GM11168 (cell line): Measurements from ENCODE around the gene ZNF697.

Source experiments
- in situ Hi-C: fragments of 300-500 bp; cut with MboI; formaldehyde crosslinking; loops from one replicate; pipeline ENCODE4 v1.12.0; 2022; ENCODE audit warnings: low sequenced_read_pairs; ENCODE audit not compliant: unreplicated experiment

Gene ZNF697

GRCh38 chr1:119667173-119667572, 19.1 kb upstream of the ZNF697 start:
- in situ Hi-C loops, result no loop called here

- in situ Hi-C loops, result loop anchor here (5.0 kb wide), 1 partner anchor 47 kb away; no protein-coding TSS in a partner anchor
Measured at GRCh38 chr1:119664067-119664466, 16.0 kb upstream of the ZNF697 start.

- in situ Hi-C loops, result loop anchor here (5.0 kb wide), 1 partner anchor 45 kb away; no protein-coding TSS in a partner anchor
Measured at GRCh38 chr1:119662034-119662437, 14.0 kb upstream of the ZNF697 start.

- in situ Hi-C loops, result loop anchor here (5.0 kb wide), 1 partner anchor 43 kb away; no protein-coding TSS in a partner anchor
Measured at GRCh38 chr1:119660253-119661083, 12.4 kb upstream of the ZNF697 start.

GRCh38 chr1:119659628-119660027, 11.6 kb upstream of the ZNF697 start:
- in situ Hi-C loops, result loop anchor here (5.0 kb wide), 1 partner anchor 42 kb away; no protein-coding TSS in a partner anchor

- in situ Hi-C loops, result no loop called here
Measured at GRCh38 chr1:119656410-119656955, 8.4 kb upstream of the ZNF697 start.

- in situ Hi-C loops, result no loop called here
Measured at GRCh38 chr1:119655154-119655553, 7.1 kb upstream of the ZNF697 start.

GRCh38 chr1:119653839-119654170, 5.7 kb upstream of the ZNF697 start:
- in situ Hi-C loops, result no loop called here

- in situ Hi-C loops, result no loop called here
Measured at GRCh38 chr1:119653135-119653838, 5.2 kb upstream of the ZNF697 start.

GRCh38 chr1:119652587-119652986, 4.5 kb upstream of the ZNF697 start:
- in situ Hi-C loops, result no loop called here

- in situ Hi-C loops, result no loop called here
Measured at GRCh38 chr1:119651641-119652040, 3.6 kb upstream of the ZNF697 start.

GRCh38 chr1:119651133-119651532, 3.1 kb upstream of the ZNF697 start:
- in situ Hi-C loops, result no loop called here

GRCh38 chr1:119648620-119649004, 546 bp upstream of the ZNF697 start:
- in situ Hi-C loops, result no loop called here

GRCh38 chr1:119647228-119647733, 785 bp downstream of the ZNF697 start:
- in situ Hi-C loops, result no loop called here

- in situ Hi-C loops, result no loop called here
Measured at GRCh38 chr1:119646521-119647227, 1.4 kb downstream of the ZNF697 start.

- in situ Hi-C loops, result loop anchor here (5.0 kb wide), 1 partner anchor 33 kb away; no protein-coding TSS in a partner anchor
Measured at GRCh38 chr1:119639109-119639508, 9.0 kb downstream of the ZNF697 start.

GRCh38 chr1:119637710-119638109, 10.4 kb downstream of the ZNF697 start:
- in situ Hi-C loops, result loop anchor here (5.0 kb wide), 1 partner anchor 35 kb away; no protein-coding TSS in a partner anchor

GRCh38 chr1:119636491-119637089, 11.5 kb downstream of the ZNF697 start:
- in situ Hi-C loops, result loop anchor here (5.0 kb wide), 1 partner anchor 36 kb away; no protein-coding TSS in a partner anchor

- in situ Hi-C loops, result loop anchor here (5.0 kb wide), 1 partner anchor 36 kb away; no protein-coding TSS in a partner anchor
Measured at GRCh38 chr1:119635811-119636390, 12.2 kb downstream of the ZNF697 start.
